ENCODE measurements around the gene PDE11A. TPM values are rescaled to one million over a fixed set of nuclear protein-coding genes. Genes with fewer than 3 reads are reported as not detected.

PDE11A gene
- total RNA-seq, 1 experiment from 2014 or later: 0.61 TPM

DNA sequence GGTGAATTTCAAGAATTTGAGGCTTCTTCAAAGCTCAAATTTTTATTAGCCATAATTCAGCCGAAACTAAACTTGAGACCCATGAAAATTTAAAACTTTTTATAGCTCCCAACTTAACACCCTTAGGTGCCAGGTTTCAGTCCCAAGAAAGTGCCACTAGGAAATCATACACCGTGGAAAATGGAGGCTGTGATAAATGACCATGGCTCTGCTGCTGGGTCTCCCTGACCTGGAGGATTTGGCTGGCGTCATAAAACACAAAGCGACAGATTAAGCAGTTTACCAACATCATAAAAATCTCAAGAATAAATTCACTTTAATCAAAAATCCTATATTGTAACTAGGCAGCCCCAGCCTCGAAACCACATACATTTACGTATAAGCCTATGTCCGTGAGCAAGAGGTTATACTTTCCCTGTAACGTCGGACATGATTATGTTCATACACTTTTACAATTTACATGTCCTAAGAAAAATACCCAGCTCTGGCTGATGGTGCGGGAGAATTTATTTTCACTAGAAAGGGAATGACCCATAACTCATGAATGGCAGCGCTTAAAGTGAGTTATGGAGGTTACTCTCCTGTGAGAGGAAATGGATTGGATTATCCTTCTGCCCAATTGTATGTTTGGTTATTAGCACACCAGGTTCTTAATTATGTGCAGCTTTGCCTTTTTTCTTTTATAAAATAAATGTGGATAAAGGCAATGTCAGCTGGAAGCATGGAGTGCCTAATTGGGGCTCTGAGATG, 350.6 kb downstream of the PDE11A start:
- intact Hi-C loops (cut with micrococcal nuclease): loop anchor here (10.0 kb wide), 1 partner anchor 307 kb away; no protein-coding TSS in a partner anchor
- Histone ChIP-seq H3K4me1 (ENCODE audit: control insufficient read depth in 1 of 2, insufficient read depth in 2 of 2, low read length in 2 of 2) (no peaks in the 10 kb centered on the region), H3K9me2 (ENCODE audit: insufficient read depth) (no peaks in the 10 kb centered on the region), H3K4me3 (replicated peaks in 1 of 2; ENCODE audit: low read depth in 1 of 2, low read length in 2 of 2) (no peak overlapping the region), H3K36me3 (ENCODE audit: control insufficient read depth in 1 of 2, insufficient read depth in 2 of 2, low read length in 2 of 2) (no peaks in the 10 kb centered on the region), H3K27me3 (ENCODE audit: insufficient read depth, low read length) (no peaks in the 10 kb centered on the region), H3K79me2 (ENCODE audit: insufficient read depth, low read length) (no peaks in the 10 kb centered on the region), H2AFZ (ENCODE audit: low read depth, low read length, poor library complexity, severe bottlenecking) (no peak overlapping the region), H3K4me2 (ENCODE audit: low read length) (no peak overlapping the region), H3K27ac (ENCODE audit: low read depth, low read length) (no peak overlapping the region), H3K9ac (ENCODE audit: low read length) (no peak overlapping the region), H3K9me3 (ENCODE audit: control insufficient read depth in 1 of 2, insufficient read depth in 1 of 2, low read depth in 1 of 2, low read length in 2 of 2) (no peaks in the 10 kb centered on the region), H4K20me1 (ENCODE audit: insufficient read depth) (no peaks in the 10 kb centered on the region)
- ChIA-PET POLR2A (no interaction called here), CTCF (interaction anchor here (1.1 to 1.6 kb wide), 2 partner anchors 387 to 558 kb away, joined by 3 read pairs; no protein-coding TSS in a partner anchor), RAD21 (ENCODE audit: low non-redundant PET in 1 of 2, low total read pairs in 2 of 2, uncharacterized antibody in 2 of 2, unreplicated experiment in 2 of 2) (no interaction called here)
- no peak for TF ChIP-seq CBX3 (IDR thresholded peaks at IDR 0.05; ENCODE audit: low read depth)
- ATAC-seq (no peak), DNase-seq (ENCODE audit: low read depth, low spot score) (no peak)
- BruUV-seq (replicated peaks): no TSS peak

DNA sequence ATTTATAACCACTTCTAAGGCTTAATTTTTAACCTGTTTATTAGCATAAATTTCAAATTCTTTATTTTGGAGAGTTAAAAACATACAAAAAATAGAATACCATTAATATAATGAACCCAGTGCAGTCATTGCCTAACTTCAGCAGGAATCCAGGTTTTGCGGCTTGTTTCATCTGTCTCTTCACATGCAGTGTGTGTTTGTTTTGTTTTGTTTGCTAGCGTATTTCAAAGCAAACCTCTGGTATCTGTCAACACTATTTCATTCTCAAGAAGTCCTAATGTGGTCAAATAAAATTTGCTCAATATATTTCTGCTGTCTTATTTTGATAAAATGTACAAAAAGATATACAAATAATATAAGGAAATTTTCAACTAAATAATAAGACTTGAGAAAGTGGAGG, 351.5 kb downstream of the PDE11A start:
- H3K27ac ChIP-seq (ENCODE audit: low read depth, low read length): no peak overlapping the region
- no peak overlapping the region for H2AFZ ChIP-seq (ENCODE audit: low read depth, low read length, poor library complexity, severe bottlenecking)
- H3K36me3 ChIP-seq (ENCODE audit: control insufficient read depth in 1 of 2, insufficient read depth in 2 of 2, low read length in 2 of 2): no peaks in the 10 kb centered on the region
- intact Hi-C loops (cut with micrococcal nuclease): loop anchor here (10.0 kb wide), 1 partner anchor 306 kb away; no protein-coding TSS in a partner anchor
- POLR2A ChIA-PET: no interaction called here
- no peaks in the 10 kb centered on the region for H3K4me1 ChIP-seq (ENCODE audit: control insufficient read depth in 1 of 2, insufficient read depth in 2 of 2, low read length in 2 of 2)
- no TSS peak for BruUV-seq (replicated peaks)
- CTCF ChIA-PET: interaction anchor here (1.1 to 1.6 kb wide), 2 partner anchors 386 to 557 kb away, joined by 3 read pairs; no protein-coding TSS in a partner anchor
- no peaks in the 10 kb centered on the region for H3K9me3 ChIP-seq (ENCODE audit: control insufficient read depth in 1 of 2, insufficient read depth in 1 of 2, low read depth in 1 of 2, low read length in 2 of 2)
- no peak for DNase-seq (ENCODE audit: low read depth, low spot score)
- no peaks in the 10 kb centered on the region for H3K27me3 ChIP-seq (ENCODE audit: insufficient read depth, low read length)
- H3K9ac ChIP-seq (ENCODE audit: low read length): no peak overlapping the region
- H3K4me2 ChIP-seq (ENCODE audit: low read length): no peak overlapping the region
- TF ChIP-seq SIN3A (IDR thresholded peaks at IDR 0.05; ENCODE audit: low read depth) (no peak), EZH2 (IDR thresholded peaks at IDR 0.05) (no peak), ZNF274 (IDR thresholded peaks at IDR 0.05; ENCODE audit: low read depth, low read length) (no peak), RAD21 (IDR thresholded peaks at IDR 0.05; ENCODE audit: low read depth) (no peak), FOSL1 (IDR thresholded peaks at IDR 0.05; ENCODE audit: low read depth) (no peak), SP1 (IDR thresholded peaks at IDR 0.05; ENCODE audit: low read depth) (no peak), MAX (IDR thresholded peaks at IDR 0.05) (no peak), CTCF (IDR thresholded peaks at IDR 0.05 in 2 of 3, conservative IDR thresholded peaks at IDR 0.05 in 1 of 3; ENCODE audit: borderline replicate concordance in 1 of 3, insufficient read depth in 1 of 3, low read depth in 2 of 3, low read length in 2 of 3) (no peak), YY1 (IDR thresholded peaks at IDR 0.05; ENCODE audit: extremely low read depth, insufficient replicate concordance, low read depth, low read length) (no peak), ZFX (IDR thresholded peaks at IDR 0.05) (no peak), POLR2A (IDR thresholded peaks at IDR 0.05; ENCODE audit: borderline replicate concordance, extremely low read depth, insufficient read depth, insufficient read length) (no peak), EZH2phosphoT487 (IDR thresholded peaks at IDR 0.05; ENCODE audit: borderline replicate concordance) (no peak), TCF7L2 (IDR thresholded peaks at IDR 0.05; ENCODE audit: borderline replicate concordance, extremely low read depth, insufficient read depth, insufficient read length) (no peak)
- H3K9me2 ChIP-seq (ENCODE audit: insufficient read depth): no peaks in the 10 kb centered on the region
- H3K4me3 ChIP-seq (replicated peaks in 1 of 2; ENCODE audit: low read depth in 1 of 2, low read length in 2 of 2): no peak overlapping the region
- RAD21 ChIA-PET (ENCODE audit: low non-redundant PET in 1 of 2, low total read pairs in 2 of 2, uncharacterized antibody in 2 of 2, unreplicated experiment in 2 of 2): no interaction called here
- H4K20me1 ChIP-seq (ENCODE audit: insufficient read depth): no peaks in the 10 kb centered on the region
- no peaks in the 10 kb centered on the region for H3K79me2 ChIP-seq (ENCODE audit: insufficient read depth, low read length)
- no peak for ATAC-seq
